Glutamatergic neuron (in vitro differentiated cells): ENCODE results near the gene SLC35A3. TPM values are rescaled to one million over a fixed set of nuclear protein-coding genes. Genes with fewer than 3 reads are reported as not detected.

Experiments
- DNase-seq: peaks from one replicate; pipeline ENCODE4 v3.0.0; 2022
- H3K27ac Mint-ChIP-seq: one replicate; pipeline ENCODE4 v1.8.0; 2020; ENCODE audit warnings: mild to moderate bottlenecking, mixed read lengths, inconsistent platforms; ENCODE audit not compliant: unreplicated experiment
- H3K27me3 Mint-ChIP-seq: one replicate; pipeline ENCODE4 v1.8.0; 2020; ENCODE audit warnings: mild to moderate bottlenecking, moderate library complexity, mixed read lengths, inconsistent platforms; ENCODE audit not compliant: unreplicated experiment
- H3K36me3 Mint-ChIP-seq: one replicate; pipeline ENCODE4 v1.8.0; 2020; ENCODE audit warnings: mild to moderate bottlenecking, mixed read lengths, inconsistent platforms; ENCODE audit not compliant: unreplicated experiment
- H3K4me1 Mint-ChIP-seq: one replicate; pipeline ENCODE4 v1.8.0; 2020; ENCODE audit warnings: mild to moderate bottlenecking, low read depth, mixed read lengths, inconsistent platforms; ENCODE audit not compliant: unreplicated experiment
- H3K4me3 Mint-ChIP-seq: one replicate; pipeline ENCODE4 v1.8.0; 2020; ENCODE audit warnings: mild to moderate bottlenecking, mixed read lengths, inconsistent platforms; ENCODE audit not compliant: unreplicated experiment
- H3K9me3 Mint-ChIP-seq: one replicate; pipeline ENCODE4 v1.8.0; 2020; ENCODE audit warnings: mild to moderate bottlenecking, moderate library complexity, mixed read lengths, inconsistent platforms; ENCODE audit not compliant: unreplicated experiment
- total RNA-seq: library from RNA; stranded (reverse); fragmentation: NEBNext Ultra II Directional; extraction: Animal tissue kit (Norgen Biotek cat#: 25700); gene quantifications from one replicate; pipeline ENCODE4 v1.2.1, GENCODE V29; 2021; ENCODE audit not compliant: unreplicated experiment
- TF ChIP-seq, protein P1 (sequence below): fragments of 200-600 bp; sonication (generic); IDR thresholded peaks from one replicate; pipeline ENCODE4 v1.5.0; 2021; ENCODE audit not compliant: partially characterized antibody, unreplicated experiment

Gene SLC35A3
- total RNA-seq, 1 donor from 2014 or later: 7.7 TPM

DNA sequence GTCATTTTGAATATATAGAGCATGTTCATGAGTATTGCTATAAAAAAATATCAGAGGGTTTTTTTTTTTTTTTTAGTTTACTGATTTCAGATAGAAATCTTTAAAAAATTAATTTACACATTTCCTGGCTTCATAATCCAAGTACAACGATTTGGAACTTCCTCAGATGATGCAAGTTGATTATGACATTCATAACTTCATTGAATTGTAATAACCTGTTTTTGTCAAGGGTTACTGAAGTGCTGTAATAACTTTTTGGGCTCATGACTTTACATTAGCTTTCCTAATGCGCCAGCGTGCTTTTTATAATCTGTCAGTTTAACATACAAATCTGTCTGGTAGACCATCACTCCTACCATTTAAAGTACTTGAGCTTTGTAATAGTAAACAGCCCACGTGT, 81.6 kb downstream of the SLC35A3 start:
- TF ChIP-seq, protein P1, sequence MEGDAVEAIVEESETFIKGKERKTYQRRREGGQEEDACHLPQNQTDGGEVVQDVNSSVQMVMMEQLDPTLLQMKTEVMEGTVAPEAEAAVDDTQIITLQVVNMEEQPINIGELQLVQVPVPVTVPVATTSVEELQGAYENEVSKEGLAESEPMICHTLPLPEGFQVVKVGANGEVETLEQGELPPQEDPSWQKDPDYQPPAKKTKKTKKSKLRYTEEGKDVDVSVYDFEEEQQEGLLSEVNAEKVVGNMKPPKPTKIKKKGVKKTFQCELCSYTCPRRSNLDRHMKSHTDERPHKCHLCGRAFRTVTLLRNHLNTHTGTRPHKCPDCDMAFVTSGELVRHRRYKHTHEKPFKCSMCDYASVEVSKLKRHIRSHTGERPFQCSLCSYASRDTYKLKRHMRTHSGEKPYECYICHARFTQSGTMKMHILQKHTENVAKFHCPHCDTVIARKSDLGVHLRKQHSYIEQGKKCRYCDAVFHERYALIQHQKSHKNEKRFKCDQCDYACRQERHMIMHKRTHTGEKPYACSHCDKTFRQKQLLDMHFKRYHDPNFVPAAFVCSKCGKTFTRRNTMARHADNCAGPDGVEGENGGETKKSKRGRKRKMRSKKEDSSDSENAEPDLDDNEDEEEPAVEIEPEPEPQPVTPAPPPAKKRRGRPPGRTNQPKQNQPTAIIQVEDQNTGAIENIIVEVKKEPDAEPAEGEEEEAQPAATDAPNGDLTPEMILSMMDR: no peak
- no peaks in the 10 kb centered on the region for H3K36me3 Mint-ChIP-seq
- H3K9me3 Mint-ChIP-seq: peaks cover 1% of the 10 kb centered on the region
- no peaks in the 10 kb centered on the region for H3K27me3 Mint-ChIP-seq
- H3K27ac Mint-ChIP-seq: no peak overlapping the region
- no peak for DNase-seq
- no peak overlapping the region for H3K4me3 Mint-ChIP-seq
- H3K4me1 Mint-ChIP-seq: peaks cover 9% of the 10 kb centered on the region

DNA sequence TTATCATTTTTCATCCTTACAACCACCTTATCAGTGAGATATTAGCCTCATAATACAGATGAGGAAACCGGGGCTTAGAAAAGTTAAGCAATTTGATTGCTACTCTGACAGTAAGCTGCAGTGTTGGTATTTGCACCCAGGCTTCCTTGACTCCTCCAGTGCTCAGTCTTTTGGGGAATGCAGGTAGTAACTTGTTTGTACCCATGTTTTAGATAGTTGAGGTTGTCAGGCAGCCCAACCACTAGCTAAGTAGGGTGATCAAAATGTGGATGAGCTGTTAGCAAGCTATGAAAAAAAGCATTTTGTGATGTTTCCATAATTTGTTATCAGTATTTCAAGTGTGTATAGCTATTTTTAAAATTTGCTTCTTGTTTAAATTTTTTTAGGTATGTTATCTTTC, 82.1 kb downstream of the SLC35A3 start:
- no peak for DNase-seq
- Mint-ChIP-seq H3K9me3 (no peaks in the 10 kb centered on the region), H3K27me3 (no peaks in the 10 kb centered on the region), H3K36me3 (no peaks in the 10 kb centered on the region), H3K4me1 (peaks cover 9% of the 10 kb centered on the region), H3K4me3 (no peak overlapping the region), H3K27ac (no peak overlapping the region)
- TF ChIP-seq, protein P1: no peak

DNA sequence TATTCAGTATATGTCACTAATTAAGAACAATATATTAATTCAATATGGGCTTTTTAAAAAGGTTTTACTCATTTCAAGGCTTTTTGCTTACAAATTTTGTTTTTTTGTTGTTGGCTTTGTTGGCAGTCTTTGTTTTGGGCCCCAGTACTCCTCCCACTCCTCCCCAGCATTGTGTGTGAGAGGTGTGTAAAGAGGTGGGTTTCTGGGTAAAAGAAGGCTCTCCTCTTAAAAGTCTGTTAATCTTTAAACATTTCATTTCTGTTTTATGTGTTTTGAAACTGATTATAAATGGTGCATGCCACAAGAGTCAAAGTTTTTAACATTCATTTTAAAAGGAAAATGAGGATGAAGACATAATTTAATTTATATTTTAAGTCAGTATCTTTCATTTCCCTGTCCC, 83.3 kb downstream of the SLC35A3 start:
- Mint-ChIP-seq H3K27ac (no peak overlapping the region), H3K9me3 (no peaks in the 10 kb centered on the region), H3K36me3 (no peaks in the 10 kb centered on the region), H3K4me3 (no peak overlapping the region), H3K27me3 (no peaks in the 10 kb centered on the region), H3K4me1 (peaks cover 9% of the 10 kb centered on the region)
- TF ChIP-seq, protein P1: no peak
- no peak for DNase-seq

DNA sequence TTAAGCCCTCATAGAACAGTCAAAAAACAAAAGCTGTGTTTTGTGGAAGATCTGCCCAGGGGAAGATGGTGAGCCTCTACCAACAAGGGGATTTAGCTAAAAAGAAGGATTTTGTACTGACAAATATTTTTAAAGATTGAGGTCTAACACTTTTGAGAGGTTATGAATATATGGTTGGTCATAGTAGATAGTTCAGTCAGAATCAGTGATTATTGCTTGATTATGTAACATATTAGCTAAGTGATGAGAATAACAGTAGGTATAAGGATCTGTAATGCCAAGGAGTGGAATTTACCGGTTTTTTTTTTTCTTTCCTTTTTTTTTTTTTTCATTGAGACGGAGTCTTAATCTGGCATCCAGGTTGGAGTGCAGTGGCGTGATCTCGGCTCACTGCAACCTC, 83.9 kb downstream of the SLC35A3 start:
- H3K27me3 Mint-ChIP-seq: no peaks in the 10 kb centered on the region
- H3K27ac Mint-ChIP-seq: no peak overlapping the region
- peaks cover 5% of the 10 kb centered on the region for H3K4me1 Mint-ChIP-seq
- no peaks in the 10 kb centered on the region for H3K9me3 Mint-ChIP-seq
- no peak overlapping the region for H3K4me3 Mint-ChIP-seq
- TF ChIP-seq, protein P1: no peak
- no peak for DNase-seq
- H3K36me3 Mint-ChIP-seq: no peaks in the 10 kb centered on the region

DNA sequence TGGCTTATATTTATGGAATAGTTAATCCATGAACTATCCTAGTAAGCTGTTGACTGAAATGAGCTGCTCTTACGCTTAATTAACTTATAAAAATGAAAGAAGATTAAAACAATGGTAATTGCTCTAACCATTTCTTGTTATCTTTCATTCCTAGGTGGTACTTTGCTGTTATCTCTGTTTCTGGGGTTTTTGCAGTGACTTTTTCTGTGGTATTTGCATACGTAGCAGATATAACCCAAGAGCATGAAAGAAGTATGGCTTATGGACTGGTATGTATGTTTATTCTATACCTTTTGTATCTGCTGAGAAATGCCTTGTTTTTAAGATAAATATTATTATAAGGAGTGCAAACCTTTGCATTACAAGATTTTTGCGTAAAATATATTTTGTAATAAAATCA, 91.9 kb downstream of the SLC35A3 start:
- peaks cover 1% of the 10 kb centered on the region for H3K9me3 Mint-ChIP-seq
- H3K27me3 Mint-ChIP-seq: no peaks in the 10 kb centered on the region
- TF ChIP-seq, protein P1: no peak
- H3K4me1 Mint-ChIP-seq: no peaks in the 10 kb centered on the region
- H3K4me3 Mint-ChIP-seq: no peak overlapping the region
- no peak for DNase-seq
- H3K36me3 Mint-ChIP-seq: no peaks in the 10 kb centered on the region
- no peak overlapping the region for H3K27ac Mint-ChIP-seq
